Esophagus squamous epithelium (tissue), 5 donors: Measurements from ENCODE around the gene MYH13. TPM values are rescaled to one million over a fixed set of nuclear protein-coding genes. Genes with fewer than 3 reads are reported as not detected.

Experiments used
- DNase-seq: peaks from one replicate; lab custom pipeline; 2025; lab: John Stamatoyannopoulos, UW
- H3K27ac ChIP-seq, 4 donors: fragments of 200-600 bp; sonication (generic); one replicate each; pipeline ENCODE4 v1.5.1; 2016 to 2019; ENCODE audit warnings: mild to moderate bottlenecking in 1 of 4
- H3K27me3 ChIP-seq, 4 donors: fragments of 200-600 bp; sonication (generic); 1 replicate in 3 of 4; 2 replicates in 1 of 4; pipeline versions ENCODE4 v1.5.1 to v1.6.0; 2017 to 2021; ENCODE audit warnings: antibody characterized with exemption in 1 of 4
- H3K36me3 ChIP-seq, 3 donors: fragments of 200-600 bp; sonication (generic); one replicate each; pipeline ENCODE4 v1.5.1; 2016 to 2019
- H3K4me1 ChIP-seq, 3 donors: fragments of 200-600 bp; sonication (generic); one replicate each; pipeline ENCODE4 v1.5.1; 2017 to 2019
- H3K4me3 ChIP-seq, 4 donors: fragments of 200-600 bp; sonication (generic); 1 replicate in 3 of 4; 2 replicates in 1 of 4; pipeline ENCODE4 v1.5.1; 2016 to 2019; ENCODE audit warnings: mild to moderate bottlenecking in 2 of 4, moderate library complexity in 1 of 4
- H3K9me3 ChIP-seq, 3 donors: fragments of 200-600 bp; sonication (generic); one replicate each; pipeline ENCODE4 v1.5.1; 2016 to 2019
- CTCF ChIP-seq, 6 experiments: fragments of 450-650 bp in 4 of 6; fragments of 200-600 bp in 2 of 6; sonication (generic) in 2 of 6; IDR thresholded peaks; one replicate each; pipeline ENCODE4 v1.5.1; 2016 to 2019; ENCODE audit warnings: antibody characterized with exemption in 6 of 6, mild to moderate bottlenecking in 4 of 6, moderate library complexity in 4 of 6
- POLR2A ChIP-seq, 4 donors: fragments of 450-650 bp; IDR thresholded peaks; one replicate each; pipeline ENCODE4 v1.6.1; 2017; ENCODE audit warnings: antibody characterized with exemption in 4 of 4, mild to moderate bottlenecking in 4 of 4, moderate library complexity in 3 of 4
- WGBS, 2 donors: methylation state at CpG; one replicate each; pipeline ENCODE4 v1.1.5; 2018; 5-methylcytosine and 5-hydroxymethylcytosine counted together
- intact Hi-C: fragments of 100-400 bp; cut with DNase I; formaldehyde crosslinking; loops from one replicate; pipeline ENCODE4 v1.15.0; 2022
- total RNA-seq, 4 donors: library from RNA; depleted of rRNA; stranded (reverse); fragments of >200 nt; gene quantifications; one replicate each; pipeline ENCODE4 v1.1.0, GENCODE V29; 2016
- donor health status: DM: yes; HTN: yes; CAD: no.

Gene MYH13
- total RNA-seq, 4 donors from 2014 or later = 0.18 TPM; not detected in 3

- Histone ChIP-seq H3K27me3 (no peaks in the 10 kb centered on the region), H3K4me1 (no peaks in the 10 kb centered on the region), H3K27ac (no peak overlapping the region), H3K36me3 (no peaks in the 10 kb centered on the region), H3K4me3 (no peak overlapping the region), H3K9me3 (no peaks in the 10 kb centered on the region)
- no peak for TF ChIP-seq POLR2A (IDR thresholded peaks at IDR 0.05)
- no peak for DNase-seq
- intact Hi-C loops = no loop called here
- 63 to 72% methylated on average over 9 of the region's 9 CpGs for WGBS, 2 donors
Observed at GRCh38 chr17:10354651-10355050, 18.2 kb downstream of the MYH13 start.

GRCh38 chr17:10352893-10353292 lies 19.9 kb downstream of the MYH13 start:
- Histone ChIP-seq H3K9me3 (no peaks in the 10 kb centered on the region), H3K4me1 (no peaks in the 10 kb centered on the region), H3K27ac (no peak overlapping the region), H3K27me3 (no peaks in the 10 kb centered on the region), H3K36me3 (no peaks in the 10 kb centered on the region), H3K4me3 (no peak overlapping the region)
- no peak for TF ChIP-seq CTCF (IDR thresholded peaks at IDR 0.05)
- TF ChIP-seq POLR2A (IDR thresholded peaks at IDR 0.05) = no peak
- intact Hi-C loops = no loop called here
- no peak for DNase-seq

GRCh38 chr17:10349403-10349802 lies 23.4 kb downstream of the MYH13 start:
- DNase-seq = no peak
- 90 to 93% methylated on average over 1 of the region's 1 CpG for WGBS, 2 donors
- peak in 1 of 6 experiments; percentile 31 for TF ChIP-seq CTCF (IDR thresholded peaks at IDR 0.05)
- TF ChIP-seq POLR2A (IDR thresholded peaks at IDR 0.05) = no peak
- Histone ChIP-seq H3K4me3 (no peak overlapping the region), H3K27me3 (no peaks in the 10 kb centered on the region), H3K9me3 (no peaks in the 10 kb centered on the region), H3K36me3 (no peaks in the 10 kb centered on the region), H3K4me1 (no peaks in the 10 kb centered on the region), H3K27ac (no peak overlapping the region)
- intact Hi-C loops = no loop called here

- Histone ChIP-seq H3K27me3 (no peaks in the 10 kb centered on the region), H3K36me3 (no peaks in the 10 kb centered on the region), H3K27ac (no peak overlapping the region), H3K9me3 (no peaks in the 10 kb centered on the region), H3K4me3 (no peak overlapping the region), H3K4me1 (no peaks in the 10 kb centered on the region)
- intact Hi-C loops = no loop called here
- TF ChIP-seq CTCF (IDR thresholded peaks at IDR 0.05) (no peak), POLR2A (IDR thresholded peaks at IDR 0.05) (no peak)
- DNase-seq = no peak
- whole genome bisulfite sequencing, 2 donors = 79 to 97% methylated on average over 2 to 3 of the region's 3 CpGs
Observed at GRCh38 chr17:10344816-10345215, 28.0 kb downstream of the MYH13 start.

- 49 to 50% methylated on average over 6 to 8 of the region's 8 CpGs for WGBS, 2 donors
- no peak for TF ChIP-seq POLR2A (IDR thresholded peaks at IDR 0.05)
- TF ChIP-seq CTCF (IDR thresholded peaks at IDR 0.05) = no peak
- H3K36me3 ChIP-seq = no peaks in the 10 kb centered on the region
- DNase-seq = no peak
- no peaks in the 10 kb centered on the region for H3K27me3 ChIP-seq
- no peaks in the 10 kb centered on the region for H3K9me3 ChIP-seq
- no peak overlapping the region for H3K27ac ChIP-seq
- H3K4me1 ChIP-seq = no peaks in the 10 kb centered on the region
- H3K4me3 ChIP-seq = no peak overlapping the region
- intact Hi-C loops = loop anchor here (10.0 kb wide), 1 partner anchor 276 kb away; no protein-coding TSS in a partner anchor
Observed at GRCh38 chr17:10339051-10339450, 33.8 kb downstream of the MYH13 start.

GRCh38 chr17:10337976-10338375 lies 34.8 kb downstream of the MYH13 start:
- no peak overlapping the region for H3K4me3 ChIP-seq
- TF ChIP-seq CTCF (IDR thresholded peaks at IDR 0.05) (no peak), POLR2A (IDR thresholded peaks at IDR 0.05) (no peak)
- H3K36me3 ChIP-seq = no peaks in the 10 kb centered on the region
- DNase-seq = no peak
- intact Hi-C loops = loop anchor here (10.0 kb wide), 1 partner anchor 277 kb away; no protein-coding TSS in a partner anchor
- H3K4me1 ChIP-seq = no peaks in the 10 kb centered on the region
- WGBS, 2 donors = 72 to 74% methylated on average over 9 of the region's 9 CpGs
- no peaks in the 10 kb centered on the region for H3K9me3 ChIP-seq
- no peaks in the 10 kb centered on the region for H3K27me3 ChIP-seq
- no peak overlapping the region for H3K27ac ChIP-seq
